ENCODE results near the gene MICAL3. TPM values are rescaled to one million over a fixed set of nuclear protein-coding genes. Genes with fewer than 3 reads are reported as not detected.

MICAL3 gene
- total RNA-seq, 4 donors from 2014 or later = 24.3 to 29.7 (median 28.2) TPM

GRCh38 chr22:17787241-17787640 is 237.1 kb downstream of the MICAL3 start:
- intact Hi-C loops (cut with DNase I; ENCODE audit: low total_unique reads) = no loop called here
- 64 to 80% methylated on average over 8 of the region's 8 CpGs for WGBS, 2 donors
- no peak for DNase-seq (ENCODE audit: low spot score in 2 of 2)
- TF ChIP-seq CTCF (IDR thresholded peaks at IDR 0.05) (no peak), POLR2A (IDR thresholded peaks at IDR 0.05) (no peak)
- H3K4me3 ChIP-seq (ENCODE audit: low read depth, poor library complexity, severe bottlenecking) = no peak overlapping the region

GRCh38 chr22:17786435-17787161 is 237.8 kb downstream of the MICAL3 start:
- H3K4me3 ChIP-seq (ENCODE audit: low read depth, poor library complexity, severe bottlenecking) = no peak overlapping the region
- intact Hi-C loops (cut with DNase I; ENCODE audit: low total_unique reads) = no loop called here
- DNase-seq (ENCODE audit: low spot score in 2 of 2) = peak; percentile 74 to 91
- WGBS, 2 donors = 46% methylated on average over 18 of the region's 18 CpGs
- no peak for TF ChIP-seq POLR2A (IDR thresholded peaks at IDR 0.05)
- TF ChIP-seq CTCF (IDR thresholded peaks at IDR 0.05) = no peak

- no peak for DNase-seq (ENCODE audit: low spot score in 2 of 2)
- no peak overlapping the region for H3K4me3 ChIP-seq (ENCODE audit: low read depth, poor library complexity, severe bottlenecking)
- 81 to 83% methylated on average over 29 to 33 of the region's 37 CpGs for WGBS, 2 donors
- TF ChIP-seq CTCF (IDR thresholded peaks at IDR 0.05) (no peak), POLR2A (IDR thresholded peaks at IDR 0.05) (no peak)
- intact Hi-C loops (cut with DNase I; ENCODE audit: low total_unique reads) = no loop called here
Measured at GRCh38 chr22:17785185-17786184, 238.9 kb downstream of the MICAL3 start.

- intact Hi-C loops (cut with DNase I; ENCODE audit: low total_unique reads) = no loop called here
Measured at GRCh38 chr22:17784776-17785175, 239.6 kb downstream of the MICAL3 start.

More at GRCh38 chr22:17784776-17785175, 239.6 kb downstream of the MICAL3 start:
- WGBS, 2 donors = 82 to 89% methylated on average over 6 to 11 of the region's 11 CpGs
- TF ChIP-seq CTCF (IDR thresholded peaks at IDR 0.05) = no peak
- TF ChIP-seq POLR2A (IDR thresholded peaks at IDR 0.05) = no peak
- no peak overlapping the region for H3K4me3 ChIP-seq (ENCODE audit: low read depth, poor library complexity, severe bottlenecking)
- no peak for DNase-seq (ENCODE audit: low spot score in 2 of 2)
